ENCODE results near the gene ITCH.

- TF ChIP-seq CTCF (IDR thresholded peaks at IDR 0.05) (no peak), EP300 (IDR thresholded peaks at IDR 0.05) (no peak), POLR2AphosphoS5 (IDR thresholded peaks at IDR 0.05) (no peak)
Observed at GRCh38 chr20:34495307-34495706, 132.2 kb downstream of the ITCH start.
